ENCODE measurements around the gene SLCO4C1. TPM values are rescaled to one million over a fixed set of nuclear protein-coding genes. Genes with fewer than 3 reads are reported as not detected.

SLCO4C1 gene
- total RNA-seq, 1 donor from 2014 or later = 0.23 TPM

GRCh38 chr5:102200861-102201260, 95.2 kb downstream of the SLCO4C1 start:
- Histone ChIP-seq H4K20me1 (ENCODE audit: insufficient read depth, low read length) (no peaks in the 10 kb centered on the region), H2AFZ (ENCODE audit: low read depth, low read length) (no peak overlapping the region), H3K4me1 (ENCODE audit: insufficient read depth, low read length) (no peaks in the 10 kb centered on the region), H3K27me3 (ENCODE audit: insufficient read depth, low read length) (no peaks in the 10 kb centered on the region), H3K4me2 (ENCODE audit: low read length) (no peak overlapping the region), H3K36me3 (ENCODE audit: insufficient read depth, low read length) (no peaks in the 10 kb centered on the region), H3K27ac (ENCODE audit: low read depth, low read length) (no peak overlapping the region), H3K4me3 (ENCODE audit: insufficient read depth, low read depth, low read length) (no peak overlapping the region), H3K9ac (ENCODE audit: low read length) (no peak overlapping the region), H3K79me2 (ENCODE audit: insufficient read depth, low read length) (no peaks in the 10 kb centered on the region), H3K9me3 (ENCODE audit: insufficient read depth, low read depth, low read length) (peaks cover 4% of the 10 kb centered on the region)
- H3K27me3 Mint-ChIP-seq (ENCODE audit: low read depth, unreplicated experiment) = peaks cover 4% of the 10 kb centered on the region
- no peak overlapping the region for H3K27ac Mint-ChIP-seq (ENCODE audit: unreplicated experiment)
- H3K9me3 Mint-ChIP-seq (ENCODE audit: unreplicated experiment) = peaks cover 2% of the 10 kb centered on the region
- peaks cover 4% of the 10 kb centered on the region for H3K4me1 Mint-ChIP-seq (ENCODE audit: low read depth, unreplicated experiment)
- H3K4me3 Mint-ChIP-seq (ENCODE audit: unreplicated experiment) = no peak overlapping the region
- H3K36me3 Mint-ChIP-seq (ENCODE audit: low read depth, unreplicated experiment) = no peaks in the 10 kb centered on the region
- FAIRE-seq = no peak
- TF ChIP-seq EZH2 (IDR thresholded peaks at IDR 0.05; ENCODE audit: insufficient read depth, low read length) = no peak
- no peak for TF ChIP-seq CTCF (IDR thresholded peaks at IDR 0.05; ENCODE audit: insufficient read depth, low read depth, low read length)
- DNase-seq (ENCODE audit: low read depth) = no peak

GRCh38 chr5:102196481-102196880, 99.6 kb downstream of the SLCO4C1 start:
- Mint-ChIP-seq H3K4me3 (ENCODE audit: unreplicated experiment) (no peak overlapping the region), H3K27ac (ENCODE audit: unreplicated experiment) (no peak overlapping the region), H3K36me3 (ENCODE audit: low read depth, unreplicated experiment) (no peaks in the 10 kb centered on the region), H3K4me1 (ENCODE audit: low read depth, unreplicated experiment) (peaks cover 4% of the 10 kb centered on the region), H3K9me3 (ENCODE audit: unreplicated experiment) (peaks cover 12% of the 10 kb centered on the region), H3K27me3 (ENCODE audit: low read depth, unreplicated experiment) (no peaks in the 10 kb centered on the region)
- no peaks in the 10 kb centered on the region for H3K36me3 ChIP-seq (ENCODE audit: insufficient read depth, low read length)
- no peaks in the 10 kb centered on the region for H4K20me1 ChIP-seq (ENCODE audit: insufficient read depth, low read length)
- TF ChIP-seq CTCF (IDR thresholded peaks at IDR 0.05; ENCODE audit: insufficient read depth, low read depth, low read length) = no peak
- no peak for TF ChIP-seq EZH2 (IDR thresholded peaks at IDR 0.05; ENCODE audit: insufficient read depth, low read length)
- DNase-seq (ENCODE audit: low read depth) = no peak
- H3K27me3 ChIP-seq (ENCODE audit: insufficient read depth, low read length) = no peaks in the 10 kb centered on the region
- no peak overlapping the region for H3K4me2 ChIP-seq (ENCODE audit: low read length)
- no peak overlapping the region for H3K27ac ChIP-seq (ENCODE audit: low read depth, low read length)
- no peak overlapping the region for H3K9ac ChIP-seq (ENCODE audit: low read length)
- peaks cover 4% of the 10 kb centered on the region for H3K9me3 ChIP-seq (ENCODE audit: insufficient read depth, low read depth, low read length)
- H3K79me2 ChIP-seq (ENCODE audit: insufficient read depth, low read length) = no peaks in the 10 kb centered on the region
- no peaks in the 10 kb centered on the region for H3K4me1 ChIP-seq (ENCODE audit: insufficient read depth, low read length)
- no peak for FAIRE-seq
- H2AFZ ChIP-seq (ENCODE audit: low read depth, low read length) = no peak overlapping the region
- H3K4me3 ChIP-seq (ENCODE audit: insufficient read depth, low read depth, low read length) = no peak overlapping the region

Other genes with a start within 250 kb of the SLCO4C1 start
- gene SLCO6A1, start 202.7 kb upstream of the SLCO4C1 start, total RNA-seq = not detected in 2 replicates

All from astrocyte (in vitro differentiated cells and primary cell).